HEK293 (cell line): Measurements from ENCODE around the gene C9orf72.

Experiments used
- GLIS2 ChIP-seq: fragments of 450-650 bp; formaldehyde crosslinking; IDR thresholded peaks from 2 replicates; pipeline ENCODE4 v1.5.1; 2016; ENCODE audit warnings: missing biosample characterization, missing genetic modification characterization
- MZF1 ChIP-seq: fragments of 450-650 bp; formaldehyde crosslinking; IDR thresholded peaks from 2 replicates; pipeline ENCODE4 v1.5.1; 2017; ENCODE audit warnings: missing biosample characterization, missing genetic modification characterization, borderline replicate concordance
- SETDB1 ChIP-seq: IDR thresholded peaks from one replicate; pipeline ENCODE4 v1.6.1; 2017; ENCODE audit warnings: mild to moderate bottlenecking, low read length, moderate library complexity, mixed read lengths; ENCODE audit not compliant: insufficient read length
- WT1 ChIP-seq: fragments of 450-650 bp; formaldehyde crosslinking; IDR thresholded peaks from 2 replicates; pipeline ENCODE4 v1.5.1; 2016; ENCODE audit warnings: missing biosample characterization, missing genetic modification characterization
- YY1 ChIP-seq: fragments of 450-650 bp; formaldehyde crosslinking; IDR thresholded peaks from 2 replicates; pipeline ENCODE4 v1.5.1; 2018; ENCODE audit warnings: missing biosample characterization, missing genetic modification characterization
- ZBTB20 ChIP-seq: fragments of 450-650 bp; formaldehyde crosslinking; IDR thresholded peaks from 2 replicates; pipeline ENCODE4 v1.5.1; 2016; ENCODE audit warnings: missing biosample characterization, missing genetic modification characterization
- ZBTB21 ChIP-seq: fragments of 450-650 bp; formaldehyde crosslinking; IDR thresholded peaks from 2 replicates; pipeline ENCODE4 v1.5.1; 2017; ENCODE audit warnings: missing biosample characterization, missing genetic modification characterization
- ZBTB48 ChIP-seq: fragments of 450-650 bp; formaldehyde crosslinking; IDR thresholded peaks from 2 replicates; pipeline ENCODE4 v1.5.1; 2016; ENCODE audit warnings: missing biosample characterization, missing genetic modification characterization
- ZBTB8A ChIP-seq: fragments of 450-650 bp; formaldehyde crosslinking; IDR thresholded peaks from 2 replicates; pipeline ENCODE4 v1.5.1; 2016; ENCODE audit warnings: missing biosample characterization, missing genetic modification characterization
- ZFP69B ChIP-seq: fragments of 450-650 bp; formaldehyde crosslinking; IDR thresholded peaks from 2 replicates; pipeline ENCODE4 v1.5.1; 2016; ENCODE audit warnings: missing biosample characterization, missing genetic modification characterization
- ZNF132 ChIP-seq: fragments of 450-650 bp; formaldehyde crosslinking; IDR thresholded peaks from 2 replicates; pipeline ENCODE4 v1.5.1; 2017; ENCODE audit warnings: missing biosample characterization, missing genetic modification characterization, borderline replicate concordance
- ZNF266 ChIP-seq: fragments of 450-650 bp; formaldehyde crosslinking; IDR thresholded peaks from 2 replicates; pipeline ENCODE4 v1.5.1; 2016; ENCODE audit warnings: missing biosample characterization, missing genetic modification characterization, low read depth
- ZNF335 ChIP-seq: fragments of 450-650 bp; formaldehyde crosslinking; conservative IDR thresholded peaks from 2 replicates; pipeline ENCODE4 v1.5.1; 2016; ENCODE audit warnings: missing biosample characterization, missing genetic modification characterization
- ZNF426 ChIP-seq: fragments of 450-650 bp; formaldehyde crosslinking; IDR thresholded peaks from 2 replicates; pipeline ENCODE4 v1.5.1; 2017; ENCODE audit warnings: missing biosample characterization, missing genetic modification characterization, mild to moderate bottlenecking, inconsistent platforms, moderate library complexity
- ZNF473 ChIP-seq: fragments of 450-650 bp; formaldehyde crosslinking; IDR thresholded peaks from 2 replicates; pipeline ENCODE4 v1.5.1; 2017; ENCODE audit warnings: missing biosample characterization, missing genetic modification characterization
- ZNF510 ChIP-seq: fragments of 450-650 bp; formaldehyde crosslinking; IDR thresholded peaks from 2 replicates; pipeline ENCODE4 v1.5.1; 2018; ENCODE audit warnings: mild to moderate bottlenecking, missing genetic modification characterization, missing biosample characterization; ENCODE audit not compliant: insufficient replicate concordance
- ZNF521 ChIP-seq: fragments of 450-650 bp; formaldehyde crosslinking; IDR thresholded peaks from 2 replicates; pipeline ENCODE4 v1.5.1; 2017; ENCODE audit warnings: missing biosample characterization, mild to moderate bottlenecking, missing genetic modification characterization
- ZNF555 ChIP-seq: fragments of 450-650 bp; formaldehyde crosslinking; conservative IDR thresholded peaks from 2 replicates; pipeline ENCODE4 v1.5.1; 2017; ENCODE audit warnings: missing biosample characterization, mild to moderate bottlenecking, missing genetic modification characterization, inconsistent platforms
- ZNF600 ChIP-seq: fragments of 450-650 bp; formaldehyde crosslinking; IDR thresholded peaks from 2 replicates; pipeline ENCODE4 v1.5.1; 2016; ENCODE audit warnings: missing biosample characterization, missing genetic modification characterization
- ZNF660 ChIP-seq: fragments of 450-650 bp; IDR thresholded peaks from 2 replicates; pipeline ENCODE4 v1.5.1; 2018; ENCODE audit warnings: missing biosample characterization, mild to moderate bottlenecking, missing genetic modification characterization
- ZNF707 ChIP-seq: fragments of 450-650 bp; formaldehyde crosslinking; IDR thresholded peaks from 2 replicates; pipeline ENCODE4 v1.5.1; 2016; ENCODE audit warnings: missing biosample characterization, missing genetic modification characterization
- ZNF776 ChIP-seq: fragments of 450-650 bp; formaldehyde crosslinking; IDR thresholded peaks from 2 replicates; pipeline ENCODE4 v1.5.0; 2017; ENCODE audit warnings: missing biosample characterization, missing genetic modification characterization, borderline replicate concordance
- TF ChIP-seq, protein P1 (sequence below): fragments of 450-650 bp; formaldehyde crosslinking; IDR thresholded peaks from 2 replicates; pipeline ENCODE4 v1.5.1; 2016; ENCODE audit warnings: missing biosample characterization, missing genetic modification characterization
- TF ChIP-seq, protein P2 (sequence below): fragments of 450-650 bp; formaldehyde crosslinking; IDR thresholded peaks from 2 replicates; pipeline ENCODE4 v1.5.1; 2016; ENCODE audit warnings: missing biosample characterization, missing genetic modification characterization
- TF ChIP-seq, protein P3 (sequence below): fragments of 450-650 bp; formaldehyde crosslinking; IDR thresholded peaks from 2 replicates; pipeline ENCODE4 v1.5.1; 2017; ENCODE audit warnings: missing biosample characterization, missing genetic modification characterization
- TF ChIP-seq, protein P4 (sequence below): fragments of 450-650 bp; IDR thresholded peaks from 2 replicates; pipeline ENCODE4 v1.5.1; 2018; ENCODE audit warnings: missing biosample characterization, mild to moderate bottlenecking, missing genetic modification characterization
- TF ChIP-seq, protein P5 (sequence below): fragments of 450-650 bp; formaldehyde crosslinking; IDR thresholded peaks from 2 replicates; pipeline ENCODE4 v1.5.1; 2016; ENCODE audit warnings: missing biosample characterization, missing genetic modification characterization
- TF ChIP-seq, protein P6 (sequence below): fragments of 450-650 bp; formaldehyde crosslinking; IDR thresholded peaks from 2 replicates; pipeline ENCODE4 v1.5.1; 2016; ENCODE audit warnings: missing biosample characterization, missing genetic modification characterization

The C9orf72 gene

DNA sequence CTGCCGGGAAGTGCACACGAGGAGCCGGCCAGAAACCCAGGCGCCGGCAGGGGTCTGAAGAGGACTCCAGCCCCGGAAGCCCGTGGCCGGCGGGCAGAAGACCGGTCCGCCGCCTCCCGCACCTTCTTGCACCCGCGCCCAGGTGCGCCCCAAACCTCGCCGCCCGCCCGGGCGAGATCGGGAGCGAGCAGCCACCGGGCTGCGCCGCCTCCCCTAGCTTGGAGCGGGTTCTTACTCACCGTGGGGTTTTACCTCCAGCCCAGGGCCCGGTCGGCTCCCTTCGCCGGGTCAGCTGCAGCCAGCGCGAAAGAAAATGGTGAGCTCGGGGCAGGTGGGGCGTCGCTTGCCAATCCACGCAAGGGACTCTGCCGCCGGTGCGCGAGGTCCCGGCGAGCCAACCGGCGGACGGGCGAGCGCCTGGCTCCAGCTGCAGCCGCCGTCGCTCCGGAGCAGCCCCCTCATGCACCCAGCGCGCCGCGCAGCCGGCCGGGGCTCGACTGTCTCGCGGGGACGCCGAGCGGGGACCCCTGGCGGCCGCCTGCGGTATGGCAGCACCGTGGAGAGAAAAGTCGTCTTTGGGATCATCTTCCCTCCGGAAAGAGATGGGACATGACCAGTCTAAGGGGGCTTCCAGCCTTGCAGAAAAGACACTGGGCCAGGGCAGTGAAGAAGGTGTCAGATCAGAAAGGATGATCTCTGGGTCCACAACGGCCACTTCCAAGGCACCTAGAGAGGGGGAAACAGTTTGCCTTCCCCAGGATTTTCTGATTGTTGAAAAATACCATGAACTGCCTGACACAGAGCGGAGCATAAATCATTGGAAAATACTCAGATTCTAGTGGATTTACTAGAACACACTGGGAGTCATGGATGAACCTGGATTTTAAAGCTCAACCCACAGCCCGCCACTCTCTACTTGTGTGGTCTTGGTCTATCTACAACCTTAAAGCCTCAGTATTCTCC, 43.7 kb downstream of the C9orf72 start, which contains the start of gene MOB3B (continued):
- TF ChIP-seq, protein P1, sequence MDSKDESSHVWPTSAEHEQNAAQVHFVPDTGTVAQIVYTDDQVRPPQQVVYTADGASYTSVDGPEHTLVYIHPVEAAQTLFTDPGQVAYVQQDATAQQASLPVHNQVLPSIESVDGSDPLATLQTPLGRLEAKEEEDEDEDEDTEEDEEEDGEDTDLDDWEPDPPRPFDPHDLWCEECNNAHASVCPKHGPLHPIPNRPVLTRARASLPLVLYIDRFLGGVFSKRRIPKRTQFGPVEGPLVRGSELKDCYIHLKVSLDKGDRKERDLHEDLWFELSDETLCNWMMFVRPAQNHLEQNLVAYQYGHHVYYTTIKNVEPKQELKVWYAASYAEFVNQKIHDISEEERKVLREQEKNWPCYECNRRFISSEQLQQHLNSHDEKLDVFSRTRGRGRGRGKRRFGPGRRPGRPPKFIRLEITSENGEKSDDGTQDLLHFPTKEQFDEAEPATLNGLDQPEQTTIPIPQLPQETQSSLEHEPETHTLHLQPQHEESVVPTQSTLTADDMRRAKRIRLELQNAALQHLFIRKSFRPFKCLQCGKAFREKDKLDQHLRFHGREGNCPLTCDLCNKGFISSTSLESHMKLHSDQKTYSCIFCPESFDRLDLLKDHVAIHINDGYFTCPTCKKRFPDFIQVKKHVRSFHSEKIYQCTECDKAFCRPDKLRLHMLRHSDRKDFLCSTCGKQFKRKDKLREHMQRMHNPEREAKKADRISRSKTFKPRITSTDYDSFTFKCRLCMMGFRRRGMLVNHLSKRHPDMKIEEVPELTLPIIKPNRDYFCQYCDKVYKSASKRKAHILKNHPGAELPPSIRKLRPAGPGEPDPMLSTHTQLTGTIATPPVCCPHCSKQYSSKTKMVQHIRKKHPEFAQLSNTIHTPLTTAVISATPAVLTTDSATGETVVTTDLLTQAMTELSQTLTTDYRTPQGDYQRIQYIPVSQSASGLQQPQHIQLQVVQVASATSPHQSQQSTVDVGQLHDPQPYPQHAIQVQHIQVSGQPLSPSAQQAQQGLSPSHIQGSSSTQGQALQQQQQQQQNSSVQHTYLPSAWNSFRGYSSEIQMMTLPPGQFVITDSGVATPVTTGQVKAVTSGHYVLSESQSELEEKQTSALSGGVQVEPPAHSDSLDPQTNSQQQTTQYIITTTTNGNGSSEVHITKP (tag by site-specific recombination) = 0 out of 2 replicates have a peak, but pooled peaks have one; percentile 12
- peak; percentile 21; the same call in 1 of the 2 replicates for TF ChIP-seq ZBTB48 (tag by site-specific recombination)
- no peak for TF ChIP-seq ZNF707
- TF ChIP-seq, protein P2, sequence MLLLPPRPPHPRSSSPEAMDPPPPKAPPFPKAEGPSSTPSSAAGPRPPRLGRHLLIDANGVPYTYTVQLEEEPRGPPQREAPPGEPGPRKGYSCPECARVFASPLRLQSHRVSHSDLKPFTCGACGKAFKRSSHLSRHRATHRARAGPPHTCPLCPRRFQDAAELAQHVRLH = no peak
- TF ChIP-seq, protein P3, sequence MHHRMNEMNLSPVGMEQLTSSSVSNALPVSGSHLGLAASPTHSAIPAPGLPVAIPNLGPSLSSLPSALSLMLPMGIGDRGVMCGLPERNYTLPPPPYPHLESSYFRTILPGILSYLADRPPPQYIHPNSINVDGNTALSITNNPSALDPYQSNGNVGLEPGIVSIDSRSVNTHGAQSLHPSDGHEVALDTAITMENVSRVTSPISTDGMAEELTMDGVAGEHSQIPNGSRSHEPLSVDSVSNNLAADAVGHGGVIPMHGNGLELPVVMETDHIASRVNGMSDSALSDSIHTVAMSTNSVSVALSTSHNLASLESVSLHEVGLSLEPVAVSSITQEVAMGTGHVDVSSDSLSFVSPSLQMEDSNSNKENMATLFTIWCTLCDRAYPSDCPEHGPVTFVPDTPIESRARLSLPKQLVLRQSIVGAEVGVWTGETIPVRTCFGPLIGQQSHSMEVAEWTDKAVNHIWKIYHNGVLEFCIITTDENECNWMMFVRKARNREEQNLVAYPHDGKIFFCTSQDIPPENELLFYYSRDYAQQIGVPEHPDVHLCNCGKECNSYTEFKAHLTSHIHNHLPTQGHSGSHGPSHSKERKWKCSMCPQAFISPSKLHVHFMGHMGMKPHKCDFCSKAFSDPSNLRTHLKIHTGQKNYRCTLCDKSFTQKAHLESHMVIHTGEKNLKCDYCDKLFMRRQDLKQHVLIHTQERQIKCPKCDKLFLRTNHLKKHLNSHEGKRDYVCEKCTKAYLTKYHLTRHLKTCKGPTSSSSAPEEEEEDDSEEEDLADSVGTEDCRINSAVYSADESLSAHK (tag by site-specific recombination) = no peak
- peak; percentile 48; the same call in 1 of the 2 replicates for TF ChIP-seq ZBTB20
- TF ChIP-seq ZNF335 (tag by site-specific recombination) = peak; percentile 63; the same call in 1 of the 2 replicates
- TF ChIP-seq ZNF776 = no peak
- no peak for TF ChIP-seq ZFP69B
- no peak for TF ChIP-seq ZNF473 (tag by site-specific recombination)
- TF ChIP-seq, protein P4, sequence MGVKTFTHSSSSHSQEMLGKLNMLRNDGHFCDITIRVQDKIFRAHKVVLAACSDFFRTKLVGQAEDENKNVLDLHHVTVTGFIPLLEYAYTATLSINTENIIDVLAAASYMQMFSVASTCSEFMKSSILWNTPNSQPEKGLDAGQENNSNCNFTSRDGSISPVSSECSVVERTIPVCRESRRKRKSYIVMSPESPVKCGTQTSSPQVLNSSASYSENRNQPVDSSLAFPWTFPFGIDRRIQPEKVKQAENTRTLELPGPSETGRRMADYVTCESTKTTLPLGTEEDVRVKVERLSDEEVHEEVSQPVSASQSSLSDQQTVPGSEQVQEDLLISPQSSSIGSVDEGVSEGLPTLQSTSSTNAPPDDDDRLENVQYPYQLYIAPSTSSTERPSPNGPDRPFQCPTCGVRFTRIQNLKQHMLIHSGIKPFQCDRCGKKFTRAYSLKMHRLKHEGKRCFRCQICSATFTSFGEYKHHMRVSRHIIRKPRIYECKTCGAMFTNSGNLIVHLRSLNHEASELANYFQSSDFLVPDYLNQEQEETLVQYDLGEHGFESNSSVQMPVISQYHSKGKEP (tag by site-specific recombination) = no peak
- no peak for TF ChIP-seq ZNF521 (tag by site-specific recombination)
- TF ChIP-seq, protein P5, sequence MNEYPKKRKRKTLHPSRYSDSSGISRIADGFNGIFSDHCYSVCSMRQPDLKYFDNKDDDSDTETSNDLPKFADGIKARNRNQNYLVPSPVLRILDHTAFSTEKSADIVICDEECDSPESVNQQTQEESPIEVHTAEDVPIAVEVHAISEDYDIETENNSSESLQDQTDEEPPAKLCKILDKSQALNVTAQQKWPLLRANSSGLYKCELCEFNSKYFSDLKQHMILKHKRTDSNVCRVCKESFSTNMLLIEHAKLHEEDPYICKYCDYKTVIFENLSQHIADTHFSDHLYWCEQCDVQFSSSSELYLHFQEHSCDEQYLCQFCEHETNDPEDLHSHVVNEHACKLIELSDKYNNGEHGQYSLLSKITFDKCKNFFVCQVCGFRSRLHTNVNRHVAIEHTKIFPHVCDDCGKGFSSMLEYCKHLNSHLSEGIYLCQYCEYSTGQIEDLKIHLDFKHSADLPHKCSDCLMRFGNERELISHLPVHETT (tag by site-specific recombination) = no peak
- TF ChIP-seq ZBTB8A (tag by site-specific recombination) = peak; percentile 86
- no peak for TF ChIP-seq ZBTB21 (tag by site-specific recombination)
- no peak for TF ChIP-seq ZNF510 (tag by site-specific recombination)
- TF ChIP-seq GLIS2 (tag by site-specific recombination) = peak; percentile 9; the same call in 1 of the 2 replicates
- TF ChIP-seq, protein P6, sequence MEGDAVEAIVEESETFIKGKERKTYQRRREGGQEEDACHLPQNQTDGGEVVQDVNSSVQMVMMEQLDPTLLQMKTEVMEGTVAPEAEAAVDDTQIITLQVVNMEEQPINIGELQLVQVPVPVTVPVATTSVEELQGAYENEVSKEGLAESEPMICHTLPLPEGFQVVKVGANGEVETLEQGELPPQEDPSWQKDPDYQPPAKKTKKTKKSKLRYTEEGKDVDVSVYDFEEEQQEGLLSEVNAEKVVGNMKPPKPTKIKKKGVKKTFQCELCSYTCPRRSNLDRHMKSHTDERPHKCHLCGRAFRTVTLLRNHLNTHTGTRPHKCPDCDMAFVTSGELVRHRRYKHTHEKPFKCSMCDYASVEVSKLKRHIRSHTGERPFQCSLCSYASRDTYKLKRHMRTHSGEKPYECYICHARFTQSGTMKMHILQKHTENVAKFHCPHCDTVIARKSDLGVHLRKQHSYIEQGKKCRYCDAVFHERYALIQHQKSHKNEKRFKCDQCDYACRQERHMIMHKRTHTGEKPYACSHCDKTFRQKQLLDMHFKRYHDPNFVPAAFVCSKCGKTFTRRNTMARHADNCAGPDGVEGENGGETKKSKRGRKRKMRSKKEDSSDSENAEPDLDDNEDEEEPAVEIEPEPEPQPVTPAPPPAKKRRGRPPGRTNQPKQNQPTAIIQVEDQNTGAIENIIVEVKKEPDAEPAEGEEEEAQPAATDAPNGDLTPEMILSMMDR (tag by site-specific recombination) = peak; percentile 48
- TF ChIP-seq WT1 (tag by site-specific recombination) = no peak
- no peak for TF ChIP-seq SETDB1
- TF ChIP-seq MZF1 (tag by site-specific recombination) = no peak
- TF ChIP-seq ZNF660 (tag by site-specific recombination) = peak; percentile 70; the same call in 1 of the 2 replicates
- no peak for TF ChIP-seq ZNF132
- no peak for TF ChIP-seq YY1
- TF ChIP-seq ZNF266 (tag by site-specific recombination) = no peak
- TF ChIP-seq ZNF555 (tag by site-specific recombination) = no peak
- TF ChIP-seq ZNF426 (tag by site-specific recombination) = no peak
- TF ChIP-seq ZNF600 (tag by site-specific recombination) = peak; percentile 52; the same call in 1 of the 2 replicates
